PC-3 (cell line): Measurements from ENCODE around the gene TMEM238L.

Experiments
- CTCF ChIP-seq: fragments of 300-600 bp; sonication (generic); conservative IDR thresholded peaks from 2 replicates; pipeline ENCODE4 v1.5.1; 2017; ENCODE audit warnings: antibody characterized with exemption, low read depth, mild to moderate bottlenecking, low read length
- EZH2 ChIP-seq: fragments of 300-600 bp; sonication (generic); IDR thresholded peaks from one replicate; pipeline ENCODE4 v1.6.1; 2017; ENCODE audit warnings: antibody characterized with exemption, mild to moderate bottlenecking, low read length; ENCODE audit not compliant: unreplicated experiment

GRCh38 chr17:10798332-10798749 lies 5.6 kb downstream of the TMEM238L start:
- TF ChIP-seq CTCF (no peak), EZH2 (no peak)
